Globus pallidus (tissue), 1 donor: ENCODE results near the gene EPN2.
"Not testable (repeated sequence)": the region's sequence is repeated elsewhere in the genome, so short reads cannot be mapped to it uniquely, and the experiment has no call there.

Experiments used
- DNase-seq: peaks from one replicate; pipeline ENCODE4 v3.0.0-alpha.2; 2015; ENCODE audit warnings: low spot score

Gene EPN2

DNA sequence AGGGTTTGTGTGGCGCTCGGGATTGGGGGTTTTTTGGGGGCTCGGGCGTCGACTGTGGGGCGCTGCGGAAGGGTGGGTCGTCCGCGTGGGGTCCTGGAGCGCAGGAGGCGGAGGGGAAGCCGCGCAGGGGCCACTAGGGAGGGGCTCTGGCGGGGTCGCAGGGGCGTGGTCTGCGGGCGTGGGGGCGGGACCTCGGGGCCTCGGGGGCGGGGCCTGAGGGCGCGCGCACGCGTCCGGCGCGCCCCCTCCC is at the start of gene EPN2:
Gene EPN2, plus strand, starts transcription at position 228 of the 250 bp plus-strand sequence. CDS start 45,754 bp downstream, outside the sequence.
- DNase-seq = not testable (repeated sequence)

DNA sequence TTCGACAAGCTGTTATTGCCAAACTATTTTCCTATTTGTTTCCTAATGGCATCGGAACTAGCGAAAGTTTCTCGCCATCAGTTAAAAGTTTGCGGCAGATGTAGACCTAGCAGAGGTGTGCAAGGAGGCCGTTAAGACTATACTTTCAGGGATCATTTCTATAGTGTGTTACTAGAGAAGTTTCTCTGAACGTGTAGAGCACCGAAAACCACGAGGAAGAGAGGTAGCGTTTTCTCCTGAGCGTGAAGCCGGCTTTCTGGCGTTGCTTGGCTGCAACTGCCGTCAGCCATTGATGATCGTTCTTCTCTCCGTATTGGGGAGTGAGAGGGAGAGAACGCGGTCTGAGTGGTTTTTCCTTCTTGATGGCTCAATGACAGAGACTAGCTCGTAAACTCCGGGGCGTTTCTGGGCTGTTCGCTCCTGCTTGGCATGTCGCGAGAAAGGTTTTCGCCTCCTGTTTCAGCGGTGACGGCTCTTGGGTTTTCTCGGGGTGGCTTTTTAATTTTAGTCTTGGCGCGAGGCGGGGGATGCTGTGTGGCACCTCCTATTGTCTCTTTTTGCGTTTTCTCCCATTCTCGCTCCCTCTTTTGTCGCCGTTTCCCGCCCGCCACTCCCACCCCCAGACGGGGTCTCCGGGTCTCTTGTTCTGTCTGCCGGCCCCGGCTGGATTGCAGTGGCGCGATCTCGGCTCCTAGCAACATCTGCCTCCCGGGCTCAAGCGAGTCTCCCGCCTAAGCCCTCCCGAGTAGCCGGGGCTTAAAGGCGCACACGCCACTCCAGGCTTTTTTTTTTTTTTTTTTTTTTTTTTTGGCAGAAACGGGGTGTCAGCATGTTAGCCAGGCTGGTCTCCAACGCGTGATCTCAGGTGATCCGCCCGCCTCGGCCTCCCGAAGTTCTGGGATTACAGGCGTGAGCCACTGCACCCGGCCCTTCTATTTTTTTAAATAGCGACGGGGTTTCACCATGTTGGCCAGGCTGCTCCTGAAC is 49.0 kb upstream of the EPN2 start:
- DNase-seq = not testable (repeated sequence)

DNA sequence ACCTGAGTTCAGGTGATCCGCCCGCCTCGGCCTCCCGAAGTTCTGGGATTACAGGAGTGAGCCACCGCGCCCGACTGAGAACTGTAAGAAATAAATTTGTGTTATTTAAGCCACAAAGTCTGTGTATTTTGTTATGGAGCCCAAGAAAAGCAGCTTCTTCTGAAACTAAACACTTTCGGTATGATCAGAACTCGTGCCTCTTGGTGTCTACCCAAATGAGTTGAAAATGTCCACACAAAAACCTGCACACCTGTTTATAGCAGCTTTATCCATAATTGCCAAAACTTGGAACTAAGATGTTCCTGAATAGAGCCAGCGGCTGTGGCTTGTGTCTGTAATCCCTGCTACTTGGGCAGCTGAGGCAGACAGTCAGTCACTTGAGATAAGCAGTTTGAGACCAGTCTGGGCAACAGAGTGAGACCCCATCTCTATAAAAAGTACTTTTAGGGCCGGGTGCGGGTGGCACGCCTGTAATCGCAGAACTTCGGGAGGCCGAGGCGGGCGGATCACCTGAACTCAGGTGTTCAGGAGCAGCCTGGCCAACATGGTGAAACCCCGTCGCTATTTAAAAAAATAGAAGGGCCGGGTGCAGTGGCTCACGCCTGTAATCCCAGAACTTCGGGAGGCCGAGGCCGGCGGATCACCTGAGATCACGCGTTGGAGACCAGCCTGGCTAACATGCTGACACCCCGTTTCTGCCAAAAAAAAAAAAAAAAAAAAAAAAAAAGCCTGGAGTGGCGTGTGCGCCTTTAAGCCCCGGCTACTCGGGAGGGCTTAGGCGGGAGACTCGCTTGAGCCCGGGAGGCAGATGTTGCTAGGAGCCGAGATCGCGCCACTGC is 48.1 kb upstream of the EPN2 start:
- DNase-seq = not testable (repeated sequence)

DNA sequence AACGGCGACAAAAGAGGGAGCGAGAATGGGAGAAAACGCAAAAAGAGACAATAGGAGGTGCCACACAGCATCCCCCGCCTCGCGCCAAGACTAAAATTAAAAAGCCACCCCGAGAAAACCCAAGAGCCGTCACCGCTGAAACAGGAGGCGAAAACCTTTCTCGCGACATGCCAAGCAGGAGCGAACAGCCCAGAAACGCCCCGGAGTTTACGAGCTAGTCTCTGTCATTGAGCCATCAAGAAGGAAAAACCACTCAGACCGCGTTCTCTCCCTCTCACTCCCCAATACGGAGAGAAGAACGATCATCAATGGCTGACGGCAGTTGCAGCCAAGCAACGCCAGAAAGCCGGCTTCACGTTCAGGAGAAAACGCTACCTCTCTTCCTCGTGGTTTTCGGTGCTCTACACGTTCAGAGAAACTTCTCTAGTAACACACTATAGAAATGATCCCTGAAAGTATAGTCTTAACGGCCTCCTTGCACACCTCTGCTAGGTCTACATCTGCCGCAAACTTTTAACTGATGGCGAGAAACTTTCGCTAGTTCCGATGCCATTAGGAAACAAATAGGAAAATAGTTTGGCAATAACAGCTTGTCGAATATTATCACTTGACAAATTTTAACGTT is 47.3 kb upstream of the EPN2 start:
- not testable (repeated sequence) for DNase-seq

DNA sequence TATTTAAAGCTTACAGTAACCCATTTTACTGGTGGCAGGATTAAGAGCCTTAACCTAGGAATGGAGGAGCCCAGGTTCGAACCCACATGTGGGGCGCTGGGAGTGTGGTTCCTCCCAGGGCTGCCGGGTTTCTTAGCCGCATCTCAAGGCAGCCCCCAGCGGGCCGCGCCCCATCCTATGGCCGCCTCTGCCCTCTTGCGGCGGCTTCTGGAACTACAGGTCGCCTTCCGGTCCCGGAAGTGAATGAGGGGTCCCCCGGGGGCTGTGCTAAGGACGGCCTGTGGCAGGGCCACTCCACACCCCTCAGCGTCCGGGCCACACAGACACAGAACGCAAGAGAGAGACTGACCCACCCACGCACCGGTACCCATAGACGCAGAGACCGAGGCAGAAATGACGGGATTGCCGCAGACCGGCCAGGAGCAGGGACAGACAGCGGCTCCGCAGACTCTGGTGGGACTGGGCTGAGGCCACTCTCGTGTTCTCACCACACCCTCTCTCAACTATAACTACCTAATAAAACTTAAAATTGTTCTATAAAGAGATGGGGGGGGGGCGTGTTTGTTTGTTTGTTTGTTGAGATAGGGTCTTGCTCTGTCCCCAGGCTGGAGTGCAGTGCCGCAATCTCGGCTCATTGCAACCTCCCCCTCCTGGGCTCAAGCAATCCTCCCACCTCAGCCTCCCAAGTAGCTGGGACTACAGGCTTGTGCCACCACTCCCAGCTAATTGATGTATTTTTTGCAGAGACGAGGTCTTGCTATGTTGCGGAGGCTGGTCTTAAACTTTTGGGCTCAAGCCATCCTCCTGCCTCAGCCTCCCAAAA is 40.6 kb upstream of the EPN2 start:
- not testable (repeated sequence) for DNase-seq

DNA sequence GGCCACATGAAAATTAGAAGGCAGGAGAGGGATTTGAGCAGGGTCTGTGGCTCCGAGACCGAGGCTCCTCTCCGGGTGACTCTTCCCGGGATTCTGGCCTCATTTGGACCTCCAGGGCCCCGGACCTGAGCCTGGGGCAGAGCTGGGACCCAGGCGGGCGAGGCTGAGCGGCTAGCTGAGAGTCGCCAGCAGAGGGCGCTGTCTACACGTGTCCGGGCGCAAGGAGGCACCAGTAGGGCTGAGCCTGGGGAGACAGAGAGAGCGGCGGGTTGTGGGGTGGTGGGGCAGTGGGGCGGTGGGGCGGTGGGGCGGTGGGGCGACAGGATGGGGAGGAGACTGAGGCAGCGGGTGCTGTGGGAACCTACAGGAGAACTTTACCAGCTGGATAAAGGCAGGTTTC is 34.7 kb upstream of the EPN2 start:
- not testable (repeated sequence) for DNase-seq

DNA sequence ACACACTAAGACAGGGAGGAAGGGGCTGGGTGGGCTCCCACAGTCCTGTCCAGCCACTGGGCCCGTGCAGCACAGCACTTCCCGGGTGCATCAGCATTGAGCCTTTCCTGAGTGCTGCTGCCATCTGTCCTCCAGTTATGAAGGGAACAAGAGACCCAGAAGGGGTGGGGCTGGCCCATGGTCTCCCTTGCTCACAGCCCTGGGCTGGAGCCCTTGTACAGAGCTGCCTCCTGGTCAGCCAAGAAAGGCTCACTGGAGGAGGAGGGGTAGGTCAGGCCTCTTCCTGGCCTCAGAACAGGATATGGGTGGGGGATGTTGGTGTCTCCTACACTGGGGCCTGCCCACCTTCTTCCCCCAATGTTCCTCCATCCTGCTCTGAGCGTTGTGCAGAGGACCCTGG is 33.7 kb upstream of the EPN2 start:
- not testable (repeated sequence) for DNase-seq

DNA sequence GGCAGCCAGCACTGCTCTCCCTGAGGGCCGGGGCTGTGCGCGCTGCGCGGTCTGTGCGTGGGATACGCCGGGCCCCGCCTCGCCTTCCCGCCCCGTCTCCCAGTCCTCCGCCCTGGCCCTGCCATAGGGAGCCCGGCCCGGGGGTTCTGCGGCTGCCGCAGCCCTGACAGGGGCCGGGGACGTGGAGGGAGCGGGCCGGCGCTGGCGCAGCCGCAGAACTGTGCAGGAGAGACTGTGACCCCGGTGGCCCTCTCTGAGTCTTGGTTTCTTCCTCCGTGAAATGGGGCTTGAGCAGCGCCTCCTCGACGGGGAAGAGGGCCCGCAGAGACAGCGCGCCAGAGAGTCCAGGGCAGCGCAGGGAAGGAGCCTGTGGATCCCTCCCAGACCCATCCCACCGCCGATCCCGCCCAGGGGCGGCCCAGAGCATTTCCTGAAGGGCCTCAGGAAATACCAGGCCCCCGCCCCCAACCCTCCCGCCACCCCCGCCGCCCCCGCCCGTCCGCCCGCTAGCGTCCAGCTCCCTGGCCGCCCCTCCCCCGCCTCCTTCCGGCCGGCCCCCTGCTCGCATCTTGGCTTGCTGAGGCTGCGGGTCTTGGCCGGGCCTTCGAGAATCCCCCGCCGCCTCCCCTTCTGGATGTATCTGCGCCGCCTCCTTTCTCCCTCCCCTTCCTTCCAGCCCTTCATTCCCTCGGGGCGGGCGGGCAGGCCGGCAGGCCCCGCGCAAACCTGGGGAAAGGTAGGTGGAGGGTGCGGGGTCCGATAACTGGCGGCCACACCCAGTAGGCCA is 21.9 kb upstream of the EPN2 start:
- DNase-seq = not testable (repeated sequence)

DNA sequence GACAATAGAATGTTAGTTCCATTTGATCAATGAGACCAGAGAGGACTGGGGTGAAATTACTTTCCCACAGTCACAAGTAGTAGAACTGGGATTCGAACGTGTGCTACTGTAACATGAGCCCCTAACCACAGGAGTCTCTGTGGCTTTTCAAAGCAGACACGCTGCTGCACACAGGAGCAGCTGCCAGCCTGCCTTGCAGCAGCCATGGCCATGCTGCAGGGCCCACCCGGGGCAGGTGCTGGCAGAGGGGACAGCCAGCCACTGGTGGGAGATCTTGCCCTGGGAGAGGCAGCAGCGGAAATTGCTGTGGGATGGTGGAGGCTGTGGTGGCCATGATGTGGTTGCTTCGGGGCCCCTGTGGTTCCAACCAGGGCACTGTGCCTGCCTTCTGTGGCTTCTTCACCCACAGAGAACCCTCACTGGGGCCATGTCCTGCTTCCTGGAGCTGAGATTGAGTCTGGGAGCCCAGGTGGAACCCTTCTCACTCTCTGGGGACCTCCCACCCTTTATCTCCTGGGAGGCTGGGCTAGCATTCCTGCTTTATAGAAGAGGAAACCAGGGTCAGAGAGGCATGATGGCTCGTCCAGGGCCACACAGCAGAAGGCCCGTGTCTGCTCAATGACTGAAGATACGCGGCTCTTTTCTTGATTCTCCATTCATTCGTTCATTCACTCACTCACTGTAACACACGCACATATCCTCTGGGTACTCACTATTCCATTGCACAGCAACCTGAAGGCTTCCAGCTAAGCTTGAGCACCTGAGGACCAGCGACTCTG is 20.8 kb upstream of the EPN2 start:
- not testable (repeated sequence) for DNase-seq

DNA sequence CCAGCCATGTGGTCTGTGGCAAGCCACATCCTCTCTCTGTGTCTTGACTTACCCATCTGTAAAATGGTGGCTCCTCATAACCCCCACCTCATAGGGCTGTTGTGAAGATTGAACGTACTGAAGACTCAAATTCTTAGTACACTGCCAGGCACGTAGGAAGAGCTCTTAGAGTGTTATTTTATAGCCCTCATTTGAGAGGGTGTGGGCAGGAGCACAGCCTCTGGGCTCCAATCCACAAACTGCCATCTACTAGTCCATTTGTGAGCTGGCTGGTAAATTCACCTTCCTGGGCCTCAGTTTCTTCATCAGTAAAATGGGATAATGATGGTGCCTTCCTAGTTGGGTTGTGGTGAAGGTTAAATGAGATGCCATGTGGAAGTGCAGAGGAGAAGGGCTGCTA is 18.3 kb upstream of the EPN2 start:
- DNase-seq = not testable (repeated sequence)

DNA sequence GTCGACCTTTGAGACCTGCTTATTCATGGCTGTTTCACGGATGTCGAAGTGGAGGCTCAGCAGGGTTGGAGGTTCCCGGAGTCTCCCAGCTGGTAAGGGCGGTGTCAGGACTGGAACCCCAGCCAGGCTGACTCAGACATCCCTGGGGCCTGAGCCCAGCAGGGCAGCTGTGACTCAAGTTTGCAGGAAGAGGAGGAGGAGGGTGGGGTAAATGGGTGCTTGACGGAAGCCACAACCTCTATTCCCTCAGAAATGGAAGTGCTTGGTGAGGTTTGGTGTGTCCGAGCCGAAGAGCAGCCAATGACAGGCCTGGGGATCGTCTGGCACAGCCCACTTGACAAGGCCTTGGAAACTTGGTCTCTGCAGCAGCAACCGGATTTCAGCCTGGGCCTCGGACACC is 17.8 kb upstream of the EPN2 start:
- not testable (repeated sequence) for DNase-seq

DNA sequence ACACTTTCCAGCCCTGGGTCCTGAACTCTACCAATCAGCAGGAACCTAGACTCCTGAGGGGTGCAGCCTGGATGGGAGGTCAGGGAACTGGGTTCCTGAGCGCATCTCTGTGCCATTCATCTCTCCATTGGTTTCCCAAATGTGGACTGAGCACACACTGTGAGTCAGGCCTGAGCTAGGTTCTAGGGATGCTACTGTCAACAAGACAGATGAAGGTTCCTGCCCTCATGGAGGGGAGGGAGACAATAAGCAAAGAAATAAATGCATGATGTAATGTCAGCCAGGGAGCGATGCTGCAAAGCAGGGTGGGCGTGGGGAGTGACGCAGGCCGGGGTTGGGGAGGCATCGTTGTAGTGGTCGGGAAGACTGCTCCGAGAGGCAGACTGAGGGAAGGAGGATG is 17.0 kb upstream of the EPN2 start:
- not testable (repeated sequence) for DNase-seq

DNA sequence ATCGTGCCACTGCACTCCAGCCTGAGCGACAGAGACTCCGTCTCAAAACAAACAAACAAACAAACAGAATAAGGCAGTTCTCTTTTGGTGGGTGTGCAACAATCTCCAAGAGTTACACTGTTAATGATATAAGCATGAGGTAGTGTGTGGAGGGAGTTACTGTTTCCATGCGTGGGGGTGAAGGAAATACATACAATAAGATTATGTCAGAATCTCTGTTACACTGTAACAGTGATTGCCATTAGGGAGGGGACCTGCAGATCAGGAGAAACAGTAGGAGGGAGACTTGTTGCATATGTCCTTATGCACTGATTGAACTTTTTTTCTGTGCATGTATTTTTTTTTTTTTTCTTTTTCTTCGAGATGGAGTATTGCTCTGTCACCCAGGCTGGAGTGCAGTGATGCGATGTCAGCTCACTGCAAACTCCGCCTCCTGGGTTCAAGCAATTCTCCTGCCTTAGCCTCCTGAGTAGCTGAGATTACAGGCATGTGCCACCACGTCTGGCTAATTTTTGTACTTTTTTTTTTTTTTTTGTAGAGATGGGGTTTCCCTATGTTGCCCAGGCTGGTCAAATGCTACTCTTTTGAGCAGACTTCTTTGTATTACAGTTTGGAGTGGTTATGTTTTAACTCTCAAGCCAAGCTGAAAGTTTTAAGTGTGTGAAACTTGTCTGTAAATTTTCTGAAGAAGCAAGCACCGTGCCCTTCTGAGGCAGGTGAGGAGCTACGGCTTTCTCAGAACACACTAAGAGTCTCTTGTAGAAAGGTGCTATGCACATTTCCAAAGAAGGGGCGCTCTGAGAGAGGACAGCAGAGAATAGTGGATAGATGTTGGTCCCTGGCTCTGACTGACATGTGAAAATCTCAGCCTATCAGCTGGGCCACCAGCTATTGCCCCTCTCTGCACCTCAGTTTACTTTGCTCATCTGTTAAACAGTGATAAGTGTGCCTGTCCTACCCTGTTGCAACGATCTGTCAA is 10.3 kb upstream of the EPN2 start:
- DNase-seq = not testable (repeated sequence)

DNA sequence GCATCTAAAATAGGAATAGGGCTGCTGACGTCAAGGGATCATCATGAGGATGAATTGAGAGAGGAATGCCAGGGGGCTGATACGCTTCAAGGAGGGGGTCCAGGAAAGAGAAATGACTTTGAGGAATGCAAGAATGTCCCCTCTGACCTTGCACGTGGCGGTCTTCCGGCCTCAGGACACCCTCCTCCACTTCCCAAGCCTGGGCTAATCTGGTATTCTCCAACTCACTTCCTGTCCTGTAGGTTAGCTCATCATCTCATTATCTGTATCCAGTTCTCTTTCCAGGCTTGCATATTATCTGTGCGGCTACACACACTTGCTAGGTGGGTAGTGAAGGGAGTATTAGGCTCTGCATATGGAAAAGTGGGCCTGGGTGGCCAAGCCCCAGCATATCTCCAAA is 2.5 kb upstream of the EPN2 start:
- not testable (repeated sequence) for DNase-seq

DNA sequence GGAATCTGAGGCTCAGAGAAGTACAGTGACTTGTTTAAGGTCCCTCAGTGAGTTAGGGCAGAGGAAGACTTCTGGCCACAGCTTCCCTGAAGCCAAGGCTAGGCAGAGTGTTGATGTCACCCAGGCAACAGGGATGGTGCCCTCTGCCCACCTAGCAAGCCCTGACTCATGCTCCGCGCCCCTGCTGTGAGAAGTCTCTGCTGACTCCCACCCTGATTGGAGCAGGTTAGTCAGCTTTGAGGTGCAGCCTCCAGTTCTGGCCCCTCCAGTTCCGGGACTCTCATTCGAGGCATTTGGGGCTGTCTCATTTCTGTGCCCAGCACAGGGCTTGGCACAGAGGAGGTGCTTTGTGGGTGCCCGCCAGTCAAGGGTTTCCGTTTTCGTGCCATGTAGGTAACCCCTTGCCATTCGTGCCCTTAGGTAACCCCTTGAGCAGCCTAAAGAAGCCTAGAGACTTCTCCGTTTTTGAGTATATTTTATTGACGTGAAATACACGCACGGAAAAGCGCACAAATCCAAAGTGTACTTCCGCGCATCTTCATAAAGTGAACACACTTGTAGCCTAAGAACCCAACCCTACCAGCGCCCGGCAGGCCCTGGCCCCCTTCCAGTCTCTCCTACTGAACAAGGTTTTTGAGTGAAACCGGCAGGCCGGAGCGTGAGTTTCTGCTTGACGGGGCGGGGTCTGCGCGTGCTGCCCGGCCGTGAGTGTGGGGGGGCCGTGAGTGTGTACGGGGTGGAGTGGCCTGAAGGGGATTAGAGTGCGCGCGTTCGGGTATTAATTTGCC is 621 bp upstream of the EPN2 start:
- not testable (repeated sequence) for DNase-seq

DNA sequence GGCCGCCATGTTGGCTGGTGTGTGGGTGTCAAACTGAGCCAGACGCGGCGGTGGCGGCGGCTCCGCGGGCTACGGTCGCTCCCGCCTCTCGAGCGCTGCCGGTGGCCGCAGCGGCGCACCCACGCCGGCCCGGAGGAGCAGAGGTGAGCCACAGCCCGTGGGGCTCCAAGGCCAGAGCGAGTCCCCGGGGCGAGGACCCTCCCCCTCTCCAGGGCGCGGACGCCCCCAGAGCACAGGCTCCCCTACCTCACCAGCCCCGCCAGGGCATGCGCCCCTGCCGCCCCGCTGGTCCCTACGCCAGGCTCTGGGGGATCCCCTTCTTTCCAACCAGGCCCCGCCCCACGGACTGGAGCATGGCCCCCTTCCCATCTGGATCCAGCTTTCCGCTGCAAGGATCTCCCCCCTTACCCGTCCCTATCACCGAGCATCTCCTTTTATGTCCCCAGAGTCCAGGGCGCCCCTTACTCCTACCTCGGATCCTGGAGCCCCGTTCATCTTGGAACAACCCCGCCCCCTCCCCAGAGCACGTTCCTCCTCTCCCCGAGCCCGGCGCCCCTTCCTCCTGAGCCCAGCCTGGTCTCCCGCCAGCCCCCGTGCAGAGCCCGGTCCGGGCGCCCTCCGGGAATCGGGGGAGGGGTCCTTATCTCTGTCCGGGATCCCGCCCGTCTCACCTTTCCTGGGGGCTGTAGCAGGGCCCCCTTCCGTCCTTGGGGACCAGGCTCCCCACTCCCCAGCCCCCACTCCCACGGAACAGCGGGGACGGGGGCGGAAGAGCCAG is 412 bp downstream of the EPN2 start:
- DNase-seq = no peak

DNA sequence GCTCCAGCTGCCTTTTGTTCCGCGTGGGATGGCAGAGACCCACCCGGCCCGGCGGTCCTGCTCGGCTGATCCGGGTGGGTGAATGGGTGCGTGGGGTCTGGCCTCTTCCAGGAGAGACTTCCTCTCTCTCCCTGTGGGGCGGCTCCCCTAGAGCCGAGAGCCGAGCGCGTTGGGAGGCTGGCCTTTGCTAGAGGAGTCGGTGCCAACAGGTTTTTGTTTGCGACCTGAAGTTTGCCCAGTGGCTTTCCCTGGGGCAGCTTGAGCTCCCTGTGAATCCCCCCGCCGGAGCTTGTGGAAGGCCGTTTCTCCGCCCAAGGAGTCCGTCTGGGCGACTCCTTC is 970 bp downstream of the EPN2 start:
- no peak for DNase-seq
